ENCODE measurements around the gene FNBP1. TPM values are rescaled to one million over a fixed set of nuclear protein-coding genes. Genes with fewer than 3 reads are reported as not detected.

FNBP1 gene
- total RNA-seq, 1 donor from 2014 or later, result 25.6 TPM

DNA sequence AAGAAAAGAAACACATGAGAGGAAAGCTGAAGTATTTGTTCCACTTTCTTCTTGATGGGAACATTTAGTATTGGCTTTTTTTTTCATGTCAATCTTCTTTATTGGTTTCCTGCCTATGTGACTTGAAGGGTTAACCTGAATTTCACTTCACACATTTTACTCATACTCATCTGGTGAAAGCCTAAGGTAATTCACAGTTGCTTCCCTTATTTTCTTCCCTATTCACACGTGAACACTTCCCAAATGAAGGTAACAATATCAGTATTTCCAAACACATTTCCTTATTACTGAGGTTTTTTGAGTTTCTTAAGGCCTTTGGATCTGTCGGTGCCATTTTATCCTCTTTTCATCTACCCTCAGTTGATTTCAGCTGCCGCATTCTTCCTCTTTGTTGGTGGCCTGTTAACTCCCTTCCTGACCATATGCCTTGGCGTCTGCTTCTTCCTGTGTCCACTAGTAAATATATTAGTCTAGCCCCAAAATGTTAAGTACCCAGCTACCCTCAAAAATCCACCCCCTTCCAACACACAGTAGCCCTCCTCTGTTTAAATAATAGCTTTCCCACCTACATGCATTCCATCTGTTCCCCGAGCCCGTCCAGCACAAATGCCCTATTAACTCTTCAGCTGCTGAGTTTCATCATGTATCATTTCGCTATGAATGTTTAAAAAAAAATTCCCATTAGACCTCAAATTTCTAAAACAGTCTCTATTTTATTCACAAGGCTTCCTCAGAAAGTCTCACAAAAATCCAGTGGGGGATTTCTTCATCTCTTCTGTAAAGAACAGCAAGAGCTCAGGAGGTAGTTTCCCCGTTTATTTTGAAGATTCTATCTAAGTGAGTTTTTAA, 110.5 kb downstream of the FNBP1 start:
- TF ChIP-seq, protein P1, sequence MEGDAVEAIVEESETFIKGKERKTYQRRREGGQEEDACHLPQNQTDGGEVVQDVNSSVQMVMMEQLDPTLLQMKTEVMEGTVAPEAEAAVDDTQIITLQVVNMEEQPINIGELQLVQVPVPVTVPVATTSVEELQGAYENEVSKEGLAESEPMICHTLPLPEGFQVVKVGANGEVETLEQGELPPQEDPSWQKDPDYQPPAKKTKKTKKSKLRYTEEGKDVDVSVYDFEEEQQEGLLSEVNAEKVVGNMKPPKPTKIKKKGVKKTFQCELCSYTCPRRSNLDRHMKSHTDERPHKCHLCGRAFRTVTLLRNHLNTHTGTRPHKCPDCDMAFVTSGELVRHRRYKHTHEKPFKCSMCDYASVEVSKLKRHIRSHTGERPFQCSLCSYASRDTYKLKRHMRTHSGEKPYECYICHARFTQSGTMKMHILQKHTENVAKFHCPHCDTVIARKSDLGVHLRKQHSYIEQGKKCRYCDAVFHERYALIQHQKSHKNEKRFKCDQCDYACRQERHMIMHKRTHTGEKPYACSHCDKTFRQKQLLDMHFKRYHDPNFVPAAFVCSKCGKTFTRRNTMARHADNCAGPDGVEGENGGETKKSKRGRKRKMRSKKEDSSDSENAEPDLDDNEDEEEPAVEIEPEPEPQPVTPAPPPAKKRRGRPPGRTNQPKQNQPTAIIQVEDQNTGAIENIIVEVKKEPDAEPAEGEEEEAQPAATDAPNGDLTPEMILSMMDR (conservative IDR thresholded peaks at IDR 0.05; ENCODE audit: low read depth, low read length), result no peak
- no peak for DNase-seq (ENCODE audit: low read depth)
- H3K4me3 ChIP-seq (ENCODE audit: low read depth, low read length), result no peak overlapping the region

DNA sequence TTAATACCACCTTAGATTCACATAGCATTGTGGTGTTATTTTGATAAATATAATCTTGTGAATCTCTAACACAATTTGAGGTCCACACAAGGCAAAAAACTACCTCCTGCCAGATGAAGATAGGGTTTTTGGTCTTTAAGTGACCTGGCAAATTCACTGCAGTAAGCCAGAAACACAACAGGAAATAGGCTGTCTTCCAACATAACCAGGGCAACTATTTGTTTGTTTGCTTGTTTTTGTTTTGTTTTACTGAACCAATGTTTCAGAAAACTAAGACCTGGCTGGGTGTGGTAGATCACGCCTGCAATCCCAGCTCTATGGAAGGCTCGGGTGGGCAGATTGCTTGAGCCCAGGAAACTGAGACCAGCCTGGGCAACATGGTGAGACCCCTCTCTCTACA, 112.2 kb downstream of the FNBP1 start:
- H3K4me3 ChIP-seq (ENCODE audit: low read depth, low read length), result no peak overlapping the region
- TF ChIP-seq, protein P1 (conservative IDR thresholded peaks at IDR 0.05; ENCODE audit: low read depth, low read length), result no peak
- DNase-seq (ENCODE audit: low read depth), result no peak

DNA sequence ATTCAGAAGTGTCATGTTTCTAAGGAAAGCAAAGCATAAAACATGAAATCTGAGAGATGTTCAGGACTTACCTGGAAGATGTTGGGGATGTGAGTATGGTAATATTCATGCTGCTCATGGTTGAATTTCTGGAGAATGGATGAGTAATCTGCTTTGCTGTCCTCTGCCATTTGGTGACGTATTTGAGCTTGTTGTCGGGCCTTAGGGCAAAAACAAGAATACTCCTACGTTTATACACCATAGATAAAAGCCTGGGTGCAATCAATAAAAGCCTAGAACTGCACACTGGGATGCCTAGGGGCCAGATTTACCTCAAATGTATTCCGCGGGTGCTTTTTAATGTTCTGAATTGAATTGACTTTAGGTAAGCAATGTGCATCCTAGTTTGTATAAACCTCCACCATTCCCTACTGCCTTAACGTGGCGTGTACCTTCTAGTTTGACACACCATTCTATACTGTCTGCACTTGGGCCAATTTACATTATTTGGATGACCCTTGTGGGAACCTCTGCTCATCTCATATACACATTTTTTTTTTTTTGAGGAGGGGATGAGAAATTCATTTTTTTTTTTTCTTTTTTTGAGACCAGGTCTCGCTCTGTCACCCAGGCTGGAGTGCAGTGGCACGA, 113.4 kb downstream of the FNBP1 start:
- DNase-seq (ENCODE audit: low read depth), result no peak
- TF ChIP-seq, protein P1 (conservative IDR thresholded peaks at IDR 0.05; ENCODE audit: low read depth, low read length), result no peak
- no peak overlapping the region for H3K4me3 ChIP-seq (ENCODE audit: low read depth, low read length)

DNA sequence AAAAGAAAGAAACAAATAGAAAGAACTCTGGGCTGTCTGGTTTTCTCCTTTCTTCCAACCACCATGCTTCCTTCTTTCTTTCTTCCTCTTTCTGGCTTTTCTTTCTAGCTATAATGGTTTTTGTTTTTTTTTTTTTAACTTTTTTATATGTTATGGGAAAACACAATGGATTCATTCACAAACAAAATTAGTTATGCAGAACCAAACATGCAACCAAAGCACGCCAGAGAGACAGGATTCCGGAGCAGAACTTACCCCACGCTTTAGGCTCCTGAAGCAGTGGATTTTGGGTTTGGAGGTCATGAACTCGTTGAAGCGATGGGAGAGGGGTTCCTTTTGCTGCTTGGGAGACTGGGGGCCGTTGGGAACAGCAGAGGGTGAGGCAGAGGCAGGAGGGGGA, 119.4 kb downstream of the FNBP1 start:
- no peak for DNase-seq (ENCODE audit: low read depth)
- TF ChIP-seq, protein P1 (conservative IDR thresholded peaks at IDR 0.05; ENCODE audit: low read depth, low read length), result no peak
- no peak overlapping the region for H3K4me3 ChIP-seq (ENCODE audit: low read depth, low read length)

DNA sequence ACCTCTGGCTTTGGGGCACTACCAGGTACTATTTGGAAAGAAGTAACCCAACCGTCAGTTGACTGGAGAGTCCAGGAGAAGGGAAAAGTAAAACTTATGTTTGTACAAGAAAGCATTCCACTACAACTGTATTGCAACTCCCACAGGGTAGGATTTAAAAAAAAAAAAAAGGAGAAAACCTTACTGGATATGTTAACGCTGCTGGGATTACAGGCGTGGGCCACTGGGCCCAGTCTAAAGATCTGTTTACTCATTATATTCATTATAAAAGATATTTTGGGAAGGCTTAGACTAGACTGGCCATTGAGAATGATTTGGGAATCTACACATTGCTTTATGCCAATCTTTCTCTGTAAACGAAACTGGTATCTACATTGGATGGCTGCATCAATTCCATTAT, 121.1 kb downstream of the FNBP1 start:
- no peak overlapping the region for H3K4me3 ChIP-seq (ENCODE audit: low read depth, low read length)
- DNase-seq (ENCODE audit: low read depth), result no peak
- TF ChIP-seq, protein P1 (conservative IDR thresholded peaks at IDR 0.05; ENCODE audit: low read depth, low read length), result no peak

DNA sequence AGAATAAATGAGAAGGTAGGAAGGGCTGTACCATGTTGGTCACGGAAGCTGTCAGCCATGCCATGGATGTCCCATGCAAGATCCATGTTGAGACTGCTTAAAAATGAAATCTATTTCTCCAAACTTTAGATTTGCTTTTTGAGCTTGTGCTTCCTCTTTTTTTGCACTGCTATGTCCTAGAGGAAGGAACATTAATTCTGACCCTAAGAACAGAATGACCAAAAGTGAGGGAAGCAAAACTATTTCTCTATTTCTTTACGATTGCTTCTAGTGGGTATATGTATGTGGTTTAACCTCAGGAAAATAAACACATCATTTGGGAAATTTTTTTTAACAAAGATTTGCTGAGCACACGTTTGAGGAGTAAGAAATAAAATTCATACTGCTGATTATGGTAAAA, 123.1 kb downstream of the FNBP1 start:
- no peak for DNase-seq (ENCODE audit: low read depth)
- TF ChIP-seq, protein P1 (conservative IDR thresholded peaks at IDR 0.05; ENCODE audit: low read depth, low read length), result no peak
- no peak overlapping the region for H3K4me3 ChIP-seq (ENCODE audit: low read depth, low read length)

Data from epithelial cell of proximal tubule (primary cell).